GM12891 (cell line): Measurements from ENCODE around the gene MAGI3.

Experiments used
- PAX5 ChIP-seq: IDR thresholded peaks from 2 replicates; pipeline ENCODE4 v1.6.1; 2011; ENCODE audit warnings: low read length, moderate library complexity, mild to moderate bottlenecking; ENCODE audit not compliant: insufficient read depth, severe bottlenecking
- POLR2A ChIP-seq: IDR thresholded peaks from 2 replicates; pipeline ENCODE4 v1.6.1; 2011; ENCODE audit warnings: low read depth, low read length, control low read depth
- POLR2AphosphoS5 ChIP-seq: IDR thresholded peaks from 2 replicates; pipeline ENCODE4 v1.6.1; 2011; ENCODE audit warnings: low read depth, low read length, control low read depth
- SPI1 ChIP-seq: IDR thresholded peaks from 2 replicates; pipeline ENCODE4 v1.6.1; 2011; ENCODE audit warnings: low read depth, low read length, control low read depth

- TF ChIP-seq POLR2AphosphoS5: no peak
- no peak for TF ChIP-seq POLR2A
- TF ChIP-seq SPI1: no peak
- TF ChIP-seq PAX5: no peak
Observed at GRCh38 chr1:113691184-113691583, 300.9 kb downstream of the MAGI3 start.
